Neural crest cell (in vitro differentiated cells): ENCODE results near the gene SUGP2. TPM values are rescaled to one million over a fixed set of nuclear protein-coding genes. Genes with fewer than 3 reads are reported as not detected.
"Not testable (repeated sequence)": the region's sequence is repeated elsewhere in the genome, so short reads cannot be mapped to it uniquely, and the experiment has no call there.

Experiments
- DNase-seq: peaks from one replicate; pipeline ENCODE4 v3.0.0; 2021; ENCODE audit warnings: low read depth, mixed read lengths, low spot score
- H3K27ac Mint-ChIP-seq: one replicate; pipeline ENCODE4 v1.8.0; 2021; ENCODE audit warnings: mild to moderate bottlenecking, mixed read lengths; ENCODE audit not compliant: unreplicated experiment
- H3K27me3 Mint-ChIP-seq: 2 replicates; pipeline ENCODE4 v1.8.0; 2021; ENCODE audit warnings: low read depth, mild to moderate bottlenecking, mixed read lengths
- H3K36me3 Mint-ChIP-seq: 2 replicates; pipeline ENCODE4 v1.8.0; 2021; ENCODE audit warnings: low read depth, mild to moderate bottlenecking, mixed read lengths
- H3K4me1 Mint-ChIP-seq: 2 replicates; pipeline ENCODE4 v1.8.0; 2021; ENCODE audit warnings: mixed read lengths
- H3K4me3 Mint-ChIP-seq: one replicate; pipeline ENCODE4 v1.8.0; 2021; ENCODE audit warnings: mild to moderate bottlenecking, mixed read lengths
- H3K9me3 Mint-ChIP-seq: 2 replicates; pipeline ENCODE4 v1.8.0; 2021; ENCODE audit warnings: mixed read lengths
- CTCF ChIP-seq: fragments of 200-600 bp; sonication (generic); conservative IDR thresholded peaks from 2 replicates; pipeline ENCODE4 v1.5.0; 2021; ENCODE audit warnings: antibody characterized with exemption, mild to moderate bottlenecking
- total RNA-seq: library from RNA; stranded (reverse); gene quantifications from 2 replicates; pipeline ENCODE4 v1.2.1, GENCODE V29; 2021

SUGP2 gene
- total RNA-seq, 1 donor from 2014 or later, result 160 TPM

GRCh38 chr19:18961767-18962620 lies 71.3 kb downstream of the SUGP2 start:
- TF ChIP-seq CTCF, result no peak
- no peak overlapping the region for H3K27ac Mint-ChIP-seq
- peaks cover 13% of the 10 kb centered on the region for H3K27me3 Mint-ChIP-seq
- H3K4me3 Mint-ChIP-seq, result no peak overlapping the region
- no peak for DNase-seq
- peaks cover 7% of the 10 kb centered on the region for H3K4me1 Mint-ChIP-seq
- H3K9me3 Mint-ChIP-seq, result no peaks in the 10 kb centered on the region
- H3K36me3 Mint-ChIP-seq, result no peaks in the 10 kb centered on the region

GRCh38 chr19:18960370-18960769 lies 72.9 kb downstream of the SUGP2 start:
- no peak for TF ChIP-seq CTCF
- no peak overlapping the region for H3K4me3 Mint-ChIP-seq
- DNase-seq, result no peak
- peaks cover 7% of the 10 kb centered on the region for H3K4me1 Mint-ChIP-seq
- no peak overlapping the region for H3K27ac Mint-ChIP-seq
- no peaks in the 10 kb centered on the region for H3K36me3 Mint-ChIP-seq
- H3K9me3 Mint-ChIP-seq, result no peaks in the 10 kb centered on the region
- H3K27me3 Mint-ChIP-seq, result peaks cover 13% of the 10 kb centered on the region

- peaks cover 5% of the 10 kb centered on the region for H3K9me3 Mint-ChIP-seq
- no peak overlapping the region for H3K4me3 Mint-ChIP-seq
- H3K36me3 Mint-ChIP-seq, result no peaks in the 10 kb centered on the region
- no peaks in the 10 kb centered on the region for H3K27me3 Mint-ChIP-seq
- TF ChIP-seq CTCF, result no peak
- DNase-seq, result no peak
- H3K27ac Mint-ChIP-seq, result no peak overlapping the region
- H3K4me1 Mint-ChIP-seq, result no peaks in the 10 kb centered on the region
Measured at GRCh38 chr19:18955042-18955441, 78.3 kb downstream of the SUGP2 start.

GRCh38 chr19:18954094-18954493 lies 79.2 kb downstream of the SUGP2 start:
- Mint-ChIP-seq H3K27ac (no peak overlapping the region), H3K4me1 (no peaks in the 10 kb centered on the region), H3K27me3 (no peaks in the 10 kb centered on the region), H3K4me3 (no peak overlapping the region), H3K9me3 (peaks cover 5% of the 10 kb centered on the region), H3K36me3 (no peaks in the 10 kb centered on the region)
- TF ChIP-seq CTCF, result no peak
- no peak for DNase-seq

DNA sequence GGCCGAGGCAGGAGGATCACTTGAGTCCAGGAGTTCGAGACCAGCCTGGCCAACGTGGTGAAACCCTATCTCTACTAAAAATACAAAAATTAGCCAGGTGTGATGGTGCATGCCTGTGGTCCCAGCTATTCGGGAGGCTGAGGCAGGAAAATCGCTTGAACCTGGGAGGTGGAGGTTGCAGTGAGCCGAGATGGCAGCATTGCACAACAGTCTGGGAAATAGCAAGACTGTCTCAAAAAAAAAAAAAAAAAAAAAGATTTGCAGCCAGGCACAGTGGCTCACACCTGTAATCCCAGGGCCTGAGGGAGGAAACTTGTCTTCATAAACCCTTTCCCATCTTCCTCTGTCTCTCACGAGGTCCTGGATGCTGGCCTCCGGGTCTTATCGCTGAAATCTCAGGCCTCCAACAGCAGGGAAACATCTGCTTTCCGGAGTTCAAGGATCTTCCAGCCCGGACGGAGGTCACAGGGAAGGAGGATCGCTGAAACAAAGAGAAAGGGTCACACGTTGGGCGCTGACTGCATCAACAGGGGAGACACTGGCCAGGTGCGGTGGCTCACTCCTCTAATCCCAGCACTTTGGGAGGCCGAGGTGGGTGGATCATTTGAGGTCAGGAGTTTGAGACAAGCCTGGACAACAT lies 80.8 kb downstream of the SUGP2 start:
- not testable (repeated sequence) for H3K4me3 Mint-ChIP-seq, DNase-seq, H3K9me3 Mint-ChIP-seq, H3K4me1 Mint-ChIP-seq, H3K27ac Mint-ChIP-seq, H3K36me3 Mint-ChIP-seq, H3K27me3 Mint-ChIP-seq

DNA sequence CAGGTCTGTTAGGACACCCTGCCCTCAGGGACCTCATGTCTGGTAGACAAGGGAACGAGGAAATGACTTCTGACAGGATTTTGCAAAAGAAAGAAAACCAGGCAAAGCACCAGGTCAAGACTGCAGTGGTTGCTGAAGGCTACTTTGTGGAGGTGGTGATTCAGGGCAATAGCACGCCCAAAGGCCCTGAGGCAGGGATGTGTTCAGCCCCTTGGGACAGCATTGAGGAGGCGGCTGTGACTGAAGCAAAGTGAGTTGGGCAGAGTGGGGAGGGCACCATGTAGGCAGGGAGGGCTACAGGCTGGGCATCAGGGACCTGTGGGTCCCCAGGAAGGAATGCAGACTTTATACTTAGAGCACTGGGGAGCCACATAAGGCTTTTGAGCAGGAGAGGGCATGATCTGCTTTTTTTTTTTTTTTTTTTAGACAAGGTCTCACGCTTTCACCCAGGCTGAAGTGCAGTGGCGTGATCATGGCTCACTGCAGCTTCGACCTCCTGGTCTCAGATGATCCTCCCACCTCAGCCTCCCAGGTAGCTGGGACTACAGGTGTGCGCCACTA lies 81.5 kb downstream of the SUGP2 start:
- TF ChIP-seq CTCF, result no peak
- DNase-seq, result no peak
- no peaks in the 10 kb centered on the region for H3K27me3 Mint-ChIP-seq
- no peak overlapping the region for H3K4me3 Mint-ChIP-seq
- H3K9me3 Mint-ChIP-seq, result peaks cover 5% of the 10 kb centered on the region
- H3K36me3 Mint-ChIP-seq, result no peaks in the 10 kb centered on the region
- H3K4me1 Mint-ChIP-seq, result no peaks in the 10 kb centered on the region
- no peak overlapping the region for H3K27ac Mint-ChIP-seq
